Lower leg skin (tissue), 4 donors: Measurements from ENCODE around the gene NCBP3. TPM values are rescaled to one million over a fixed set of nuclear protein-coding genes. Genes with fewer than 3 reads are reported as not detected.

Source experiments
- DNase-seq, 2 donors: peaks; one replicate each; pipeline ENCODE4 v3.0.0-alpha.2; 2019; ENCODE audit warnings: low spot score in 2 of 2
- H3K4me3 ChIP-seq: fragments of 200-600 bp; sonication (generic); 2 replicates; pipeline ENCODE4 v1.5.1; 2017; ENCODE audit warnings: mild to moderate bottlenecking, low read depth; ENCODE audit not compliant: poor library complexity, severe bottlenecking
- POLR2A ChIP-seq, 2 donors: fragments of 450-650 bp; IDR thresholded peaks; one replicate each; pipeline ENCODE4 v1.6.1; 2016 to 2017; ENCODE audit warnings: antibody characterized with exemption in 2 of 2, mild to moderate bottlenecking in 1 of 2, moderate library complexity in 1 of 2
- WGBS, 2 donors: methylation state at CpG; one replicate each; pipeline ENCODE4 v1.1.5; 2018; 5-methylcytosine and 5-hydroxymethylcytosine counted together
- intact Hi-C: fragments of 100-400 bp; cut with DNase I; formaldehyde crosslinking; loops from one replicate; pipeline ENCODE4 v1.15.0; 2023; ENCODE audit warnings: low total_unique reads
- total RNA-seq, 4 donors: library from RNA; depleted of rRNA; stranded (reverse); fragments of >200 nt; gene quantifications; one replicate each; pipeline ENCODE4 v1.1.0, GENCODE V29; 2016
- TF ChIP-seq, protein P1 (sequence below), 3 donors: fragments of 450-650 bp; IDR thresholded peaks; one replicate each; pipeline ENCODE4 v1.5.1; 2016; ENCODE audit warnings: antibody characterized with exemption in 3 of 3, mild to moderate bottlenecking in 3 of 3, moderate library complexity in 2 of 3

Gene NCBP3
- total RNA-seq, 4 donors from 2014 or later, result 21.6 to 24.4 (median 23.3) TPM

- H3K4me3 ChIP-seq, result no peak overlapping the region
- no peak for DNase-seq
- WGBS, 2 donors, result 71 to 73% methylated on average over 12 of the region's 12 CpGs
- intact Hi-C loops, result no loop called here
- no peak for TF ChIP-seq POLR2A (IDR thresholded peaks at IDR 0.05)
- TF ChIP-seq, protein P1, sequence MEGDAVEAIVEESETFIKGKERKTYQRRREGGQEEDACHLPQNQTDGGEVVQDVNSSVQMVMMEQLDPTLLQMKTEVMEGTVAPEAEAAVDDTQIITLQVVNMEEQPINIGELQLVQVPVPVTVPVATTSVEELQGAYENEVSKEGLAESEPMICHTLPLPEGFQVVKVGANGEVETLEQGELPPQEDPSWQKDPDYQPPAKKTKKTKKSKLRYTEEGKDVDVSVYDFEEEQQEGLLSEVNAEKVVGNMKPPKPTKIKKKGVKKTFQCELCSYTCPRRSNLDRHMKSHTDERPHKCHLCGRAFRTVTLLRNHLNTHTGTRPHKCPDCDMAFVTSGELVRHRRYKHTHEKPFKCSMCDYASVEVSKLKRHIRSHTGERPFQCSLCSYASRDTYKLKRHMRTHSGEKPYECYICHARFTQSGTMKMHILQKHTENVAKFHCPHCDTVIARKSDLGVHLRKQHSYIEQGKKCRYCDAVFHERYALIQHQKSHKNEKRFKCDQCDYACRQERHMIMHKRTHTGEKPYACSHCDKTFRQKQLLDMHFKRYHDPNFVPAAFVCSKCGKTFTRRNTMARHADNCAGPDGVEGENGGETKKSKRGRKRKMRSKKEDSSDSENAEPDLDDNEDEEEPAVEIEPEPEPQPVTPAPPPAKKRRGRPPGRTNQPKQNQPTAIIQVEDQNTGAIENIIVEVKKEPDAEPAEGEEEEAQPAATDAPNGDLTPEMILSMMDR (IDR thresholded peaks at IDR 0.05), result no peak
Measured at GRCh38 chr17:3812771-3813170, 33.3 kb downstream of the NCBP3 start.

GRCh38 chr17:3812284-3812683 lies 33.8 kb downstream of the NCBP3 start:
- intact Hi-C loops, result no loop called here
- DNase-seq, result peak in 1 of 2 donors; percentile 80
- no peak overlapping the region for H3K4me3 ChIP-seq
- 71 to 83% methylated on average over 10 of the region's 10 CpGs for WGBS, 2 donors
- no peak for TF ChIP-seq POLR2A (IDR thresholded peaks at IDR 0.05)
- TF ChIP-seq, protein P1 (IDR thresholded peaks at IDR 0.05), result no peak

DNA sequence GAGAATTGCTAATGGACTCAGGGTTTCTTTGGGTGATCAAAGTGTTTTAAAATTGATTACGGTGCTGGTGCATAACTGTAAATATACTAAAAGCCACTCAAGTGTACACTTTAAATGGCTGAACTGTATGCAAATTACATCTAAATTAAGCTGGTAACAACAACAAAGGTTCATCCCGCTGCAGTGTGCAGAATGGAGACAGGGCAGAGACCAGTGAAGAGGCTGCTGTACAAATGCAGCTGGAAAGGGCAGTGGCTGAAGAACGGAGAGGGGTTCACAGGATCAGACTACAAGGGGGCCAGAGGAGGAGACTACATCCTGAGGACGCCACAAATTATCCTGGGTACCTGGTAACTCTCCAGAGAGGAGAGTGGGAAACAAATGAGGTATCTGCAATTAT lies 36.0 kb downstream of the NCBP3 start:
- DNase-seq, result no peak
- intact Hi-C loops, result no loop called here
- no peak overlapping the region for H3K4me3 ChIP-seq
- TF ChIP-seq POLR2A (IDR thresholded peaks at IDR 0.05), result no peak
- TF ChIP-seq, protein P1 (IDR thresholded peaks at IDR 0.05), result no peak
- 84 to 85% methylated on average over 4 of the region's 4 CpGs for WGBS, 2 donors

GRCh38 chr17:3809135-3809534 lies 36.9 kb downstream of the NCBP3 start:
- no peak overlapping the region for H3K4me3 ChIP-seq
- DNase-seq, result no peak
- TF ChIP-seq POLR2A (IDR thresholded peaks at IDR 0.05), result no peak
- TF ChIP-seq, protein P1 (IDR thresholded peaks at IDR 0.05), result no peak
- WGBS, 2 donors, result 69 to 77% methylated on average over 4 of the region's 4 CpGs
- intact Hi-C loops, result no loop called here

DNA sequence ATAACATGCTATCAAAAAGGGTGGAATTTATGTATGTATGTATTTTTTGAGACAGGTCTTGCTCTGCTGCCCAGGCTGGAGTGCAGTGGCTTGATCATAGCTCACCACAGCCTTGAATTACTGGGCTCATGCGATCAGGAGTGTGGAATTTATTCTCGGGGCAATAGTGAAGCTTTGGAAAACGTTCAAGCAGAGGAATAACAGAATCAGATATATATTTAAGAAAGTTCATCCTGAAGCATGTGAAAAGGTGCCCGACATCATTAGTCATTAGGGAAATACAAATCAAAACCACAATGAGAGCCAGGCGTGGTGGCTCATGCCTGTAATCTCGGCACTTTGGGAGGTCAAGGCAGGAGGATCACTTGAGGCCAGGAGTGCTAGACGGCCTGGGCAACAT lies 37.3 kb downstream of the NCBP3 start:
- 64 to 75% methylated on average over 7 of the region's 7 CpGs for WGBS, 2 donors
- H3K4me3 ChIP-seq, result no peak overlapping the region
- no peak for TF ChIP-seq POLR2A (IDR thresholded peaks at IDR 0.05)
- TF ChIP-seq, protein P1 (IDR thresholded peaks at IDR 0.05), result no peak
- DNase-seq, result no peak
- intact Hi-C loops, result no loop called here

- H3K4me3 ChIP-seq, result no peak overlapping the region
- intact Hi-C loops, result no loop called here
- peak in 1 of 2 donors; percentile 73 for DNase-seq
- no peak for TF ChIP-seq POLR2A (IDR thresholded peaks at IDR 0.05)
- TF ChIP-seq, protein P1 (IDR thresholded peaks at IDR 0.05), result no peak
- WGBS, 2 donors, result 78 to 93% methylated on average over 5 of the region's 5 CpGs
Measured at GRCh38 chr17:3805581-3805980, 40.5 kb downstream of the NCBP3 start.
